HG03354 (cell line): ENCODE measurements around the gene GYPB.
"Not testable (repeated sequence)": the region's sequence is repeated elsewhere in the genome, so short reads cannot be mapped to it uniquely, and the experiment has no call there.

Experiments
- ATAC-seq: cut with Tn5 transposase; IDR thresholded peaks from one replicate; pipeline ENCODE4 v1.9.1; 2021; ENCODE audit warnings: mild to moderate bottlenecking; ENCODE audit not compliant: unreplicated experiment, poor library complexity, severe bottlenecking

GYPB gene

DNA sequence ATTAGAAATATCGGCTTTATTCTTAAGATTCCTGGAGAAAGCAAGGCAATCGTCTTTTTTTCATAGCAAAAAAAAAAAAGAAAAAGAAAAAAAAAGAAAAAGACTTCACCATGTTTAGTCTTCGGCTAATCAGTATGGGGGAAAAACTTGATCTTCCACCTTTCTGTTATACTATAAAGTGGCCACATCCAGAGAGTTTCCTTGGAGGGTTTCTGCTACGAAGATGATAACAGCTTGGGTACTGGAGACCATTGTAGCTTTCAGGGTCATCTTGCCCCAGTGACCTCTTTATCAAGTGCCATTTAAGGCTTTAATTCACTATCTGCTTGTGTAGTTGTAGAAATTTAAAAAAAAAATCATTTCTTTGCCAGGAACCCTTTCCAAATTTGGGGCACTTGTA lies 1.9 kb downstream of the GYPB start:
- ATAC-seq = not testable (repeated sequence)

- not testable (repeated sequence) for ATAC-seq
Observed at GRCh38 chr4:144016057-144016605, 3.0 kb downstream of the GYPB start.

DNA sequence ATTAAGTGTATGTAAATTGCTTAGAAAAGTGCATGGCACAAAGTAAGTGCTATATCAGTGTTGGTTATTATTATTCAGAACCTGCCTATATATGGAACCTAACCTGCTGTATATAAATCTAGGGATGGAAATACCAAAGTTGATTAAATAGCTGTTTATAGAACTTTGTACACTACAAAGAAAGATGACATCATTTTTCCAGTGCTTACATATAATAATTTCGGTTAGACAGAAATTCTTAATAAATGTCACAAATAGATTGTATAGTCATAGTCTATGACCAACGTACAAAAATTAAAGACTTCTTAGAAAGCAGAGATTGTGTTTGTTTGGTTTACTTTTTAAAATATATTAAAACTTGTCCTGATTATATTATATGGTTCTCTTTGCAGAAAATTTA lies 4.4 kb downstream of the GYPB start:
- ATAC-seq = no peak

GRCh38 chr4:144008602-144009001 lies 10.6 kb downstream of the GYPB start:
- ATAC-seq = not testable (repeated sequence)

- ATAC-seq = not testable (repeated sequence)
Observed at GRCh38 chr4:144007960-144008359, 11.2 kb downstream of the GYPB start.

- ATAC-seq = not testable (repeated sequence)
Observed at GRCh38 chr4:144006200-144006803, 12.9 kb downstream of the GYPB start.

DNA sequence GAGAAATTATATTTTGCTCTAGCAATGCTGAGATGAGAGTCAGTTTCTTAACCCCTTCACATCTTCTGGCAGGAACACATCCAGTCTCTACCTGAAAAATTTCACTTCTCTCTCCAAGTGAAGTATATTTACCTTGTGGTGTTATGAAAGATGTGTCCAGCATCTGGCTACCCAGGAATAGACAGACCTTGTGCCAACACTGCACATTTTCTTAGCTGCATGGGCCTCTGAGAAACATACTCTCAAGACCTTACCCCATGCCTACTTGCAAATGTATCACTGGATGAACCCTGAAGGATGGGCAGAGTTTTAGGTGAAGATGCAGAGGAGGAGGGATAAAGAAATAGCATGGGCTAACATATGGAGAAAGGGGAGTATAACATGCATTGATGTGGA lies 13.6 kb downstream of the GYPB start:
- not testable (repeated sequence) for ATAC-seq

GRCh38 chr4:144004868-144005557 lies 14.2 kb downstream of the GYPB start:
- not testable (repeated sequence) for ATAC-seq

- not testable (repeated sequence) for ATAC-seq
Observed at GRCh38 chr4:144003890-144004265, 15.3 kb downstream of the GYPB start.

DNA sequence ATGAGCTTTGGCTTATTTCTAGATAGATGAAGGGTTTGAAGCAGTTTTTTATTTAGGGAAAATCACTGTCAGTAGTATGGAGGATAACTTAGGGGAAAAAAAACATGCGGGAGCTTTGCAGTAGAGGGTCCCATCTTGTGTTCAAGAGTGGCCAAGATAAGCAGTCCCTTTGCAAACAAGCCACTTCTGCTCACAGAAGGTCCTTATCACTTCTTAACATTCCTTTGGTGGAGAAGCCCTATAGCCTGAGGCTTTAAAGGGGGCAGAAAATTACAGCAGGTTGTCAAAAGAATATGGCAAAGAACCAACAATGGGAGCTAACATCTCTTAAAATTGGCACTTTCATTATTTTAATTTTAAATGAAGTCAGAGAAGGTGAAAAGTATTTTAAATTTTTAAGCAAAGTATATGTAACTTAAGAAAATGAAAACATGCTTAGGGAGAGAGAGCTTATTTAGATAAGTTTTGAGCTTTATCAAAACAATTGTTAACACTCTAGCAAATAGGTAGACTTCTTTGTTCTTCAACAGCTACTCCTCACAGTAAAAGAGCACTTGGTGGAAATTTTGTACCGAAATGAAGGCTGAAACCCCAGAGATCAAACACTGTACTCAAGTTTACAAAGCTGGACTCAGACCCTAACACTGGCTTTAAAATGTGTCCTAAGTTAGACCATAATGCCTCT lies 15.8 kb downstream of the GYPB start:
- not testable (repeated sequence) for ATAC-seq

DNA sequence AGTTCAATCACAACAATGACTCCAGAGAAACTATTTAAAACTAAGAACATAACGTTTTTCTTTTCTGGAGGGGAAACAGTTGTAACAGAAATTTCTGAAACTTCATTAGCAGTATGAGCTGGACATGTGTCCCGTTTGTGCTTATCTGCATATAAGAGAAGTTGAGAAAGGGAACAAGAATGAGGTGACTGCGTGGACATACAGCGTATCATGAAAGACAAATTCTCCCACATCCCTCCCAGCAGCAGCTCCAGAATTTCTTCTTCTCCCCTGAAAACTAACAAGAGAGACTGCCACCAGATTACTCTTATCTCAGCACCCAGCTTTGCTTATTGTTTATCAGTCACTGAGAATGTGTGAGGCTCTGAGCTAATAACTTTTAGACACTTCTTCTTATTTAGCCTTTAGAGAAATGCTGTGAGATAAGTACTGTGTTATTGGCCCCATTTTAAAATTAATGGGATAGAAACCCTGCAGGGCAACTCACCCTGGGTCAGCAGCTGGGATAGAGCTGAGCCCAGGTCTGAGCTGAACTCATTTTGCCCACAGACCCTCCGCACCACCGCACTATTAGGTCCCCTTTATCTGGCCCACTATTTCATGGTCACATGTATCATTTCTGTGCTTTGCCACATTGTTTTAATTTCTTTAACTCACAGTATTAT lies 18.7 kb downstream of the GYPB start:
- ATAC-seq = not testable (repeated sequence)

DNA sequence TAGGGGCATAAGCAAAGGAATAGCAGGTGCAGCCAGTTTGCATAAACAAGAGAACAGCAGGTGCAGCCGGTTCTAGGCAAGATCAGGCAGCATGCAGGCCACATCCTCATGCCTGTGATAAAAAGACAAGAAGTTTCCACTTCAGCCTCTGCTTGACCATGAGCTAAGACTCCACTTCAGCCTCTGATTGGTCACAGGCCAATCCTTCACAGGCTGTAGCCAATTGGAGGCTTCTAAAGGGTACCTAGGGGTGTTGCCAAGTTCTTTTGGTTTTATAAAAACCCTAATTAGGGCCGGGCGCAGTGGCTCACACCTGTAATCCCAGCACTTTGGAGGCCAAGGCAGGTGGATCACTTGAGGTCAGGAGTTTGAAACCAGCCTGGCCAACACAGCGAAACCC lies 23.0 kb downstream of the GYPB start:
- ATAC-seq = peak; percentile 67

DNA sequence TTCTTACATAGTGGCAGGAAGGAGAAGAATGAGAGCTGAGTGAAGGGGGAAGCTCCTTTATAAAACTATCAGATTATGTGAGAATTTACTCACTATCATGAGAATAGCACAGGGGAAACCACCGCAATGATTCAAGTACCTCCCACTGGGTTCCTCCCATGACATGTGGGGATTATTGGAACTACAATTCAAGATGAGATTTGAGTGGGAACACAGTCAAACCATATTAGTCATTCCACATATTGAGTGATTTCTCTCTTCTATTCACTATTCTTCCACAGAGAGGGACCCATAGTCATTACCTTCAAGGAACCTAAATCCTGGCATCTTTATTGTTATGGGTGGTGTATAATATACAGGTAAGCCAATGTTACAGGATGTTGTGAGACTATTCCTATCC lies 27.4 kb downstream of the GYPB start:
- not testable (repeated sequence) for ATAC-seq

DNA sequence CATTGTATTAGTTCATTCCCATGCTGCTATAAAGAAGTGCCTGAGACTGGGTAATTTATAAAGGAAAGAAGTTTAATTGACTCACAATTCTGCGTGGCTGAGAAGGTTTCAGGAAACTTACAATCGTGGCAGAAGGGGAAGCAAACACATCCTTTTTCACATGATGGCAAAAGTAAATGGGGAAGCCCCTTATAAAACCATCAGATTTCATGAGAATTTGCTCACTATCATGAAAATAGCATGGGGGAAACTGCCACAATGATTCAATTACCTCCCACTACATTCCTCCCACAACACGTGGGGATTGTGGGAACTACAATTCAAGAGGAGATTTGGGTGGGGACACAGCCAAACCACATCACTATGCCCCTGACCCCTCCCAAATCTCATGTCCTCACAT lies 28.5 kb downstream of the GYPB start:
- not testable (repeated sequence) for ATAC-seq

DNA sequence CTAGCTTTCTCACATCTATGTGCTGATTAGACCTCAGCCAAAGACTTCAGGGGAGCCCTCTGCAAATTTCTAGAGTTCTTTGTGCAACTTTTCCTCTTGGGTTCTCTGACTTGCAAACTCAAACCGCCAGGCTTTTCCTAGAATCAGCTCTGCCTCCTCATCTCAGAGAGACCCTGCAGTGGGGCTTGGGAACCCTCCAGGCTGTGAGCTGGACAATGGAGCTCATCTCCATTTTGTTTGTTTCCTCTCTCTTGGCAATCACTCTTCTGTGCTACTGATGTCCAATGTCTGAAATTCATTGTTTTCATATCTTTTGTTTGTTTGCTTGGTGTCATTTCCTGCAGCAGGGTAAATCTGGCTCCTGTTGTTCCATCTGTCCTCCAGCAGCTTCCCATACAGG lies 33.0 kb downstream of the GYPB start:
- ATAC-seq = no peak

DNA sequence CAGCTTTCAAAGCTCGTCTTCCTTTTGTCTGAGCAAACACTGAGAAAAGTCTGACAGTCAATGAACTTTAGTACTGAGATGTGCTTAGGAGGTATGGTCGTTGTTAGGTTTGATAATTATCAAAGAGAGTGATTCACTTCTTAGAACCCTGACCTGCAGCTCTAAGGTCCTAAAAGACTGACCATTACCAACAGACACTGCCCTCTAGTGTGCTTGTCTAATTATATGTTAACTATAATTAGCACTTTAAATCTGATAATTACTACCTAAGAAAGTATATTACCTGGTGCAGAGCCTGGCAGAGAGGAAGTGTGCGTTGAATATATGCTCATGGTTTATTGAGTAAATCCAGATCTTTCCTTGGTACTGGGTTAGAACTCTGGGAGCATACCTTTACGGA lies 38.4 kb downstream of the GYPB start:
- peak; percentile 50 for ATAC-seq

- ATAC-seq = not testable (repeated sequence)
Observed at GRCh38 chr4:143975527-143975926, 43.7 kb downstream of the GYPB start.

- not testable (repeated sequence) for ATAC-seq
Observed at GRCh38 chr4:143974021-143974420, 45.2 kb downstream of the GYPB start.

DNA sequence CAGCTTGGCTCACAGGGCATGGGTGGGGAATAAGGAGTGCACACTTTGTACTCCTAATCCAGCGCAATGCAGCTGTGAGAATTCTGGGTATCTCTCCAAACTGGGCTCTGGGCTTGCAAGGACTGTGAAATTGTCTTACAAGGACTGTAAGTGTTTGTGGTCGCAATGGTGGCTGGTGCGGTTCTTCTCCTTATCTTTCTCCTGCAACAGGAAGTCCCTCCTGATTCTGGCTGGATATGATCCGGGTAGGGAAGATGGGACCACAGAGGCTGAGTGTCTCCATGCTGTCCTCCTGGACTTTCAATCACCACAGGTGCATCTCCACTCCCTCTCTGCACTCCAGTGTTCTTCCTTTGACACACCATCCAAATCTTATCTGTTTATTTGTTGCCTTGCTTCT lies 58.1 kb downstream of the GYPB start:
- ATAC-seq = no peak

- ATAC-seq = not testable (repeated sequence)
Observed at GRCh38 chr4:143955306-143955705, 63.9 kb downstream of the GYPB start.
